Measurements from ENCODE around the gene SNRPD2. TPM values are rescaled to one million over a fixed set of nuclear protein-coding genes. Genes with fewer than 3 reads are reported as not detected.

Gene SNRPD2
- 10 to 100 TPM; 79.7 to 92.5 (median 88.2) TPM for total RNA-seq
- long read RNA-seq, transcript SNRPD2-201 (3 exons, 901 nt) = major isoform, 30 of 31 reads
- long read RNA-seq, partial matches to known transcripts = 0 of 31 reads
- long read RNA-seq, other reads (novel, unspliced or antisense) = 1 of 31 reads

DNA sequence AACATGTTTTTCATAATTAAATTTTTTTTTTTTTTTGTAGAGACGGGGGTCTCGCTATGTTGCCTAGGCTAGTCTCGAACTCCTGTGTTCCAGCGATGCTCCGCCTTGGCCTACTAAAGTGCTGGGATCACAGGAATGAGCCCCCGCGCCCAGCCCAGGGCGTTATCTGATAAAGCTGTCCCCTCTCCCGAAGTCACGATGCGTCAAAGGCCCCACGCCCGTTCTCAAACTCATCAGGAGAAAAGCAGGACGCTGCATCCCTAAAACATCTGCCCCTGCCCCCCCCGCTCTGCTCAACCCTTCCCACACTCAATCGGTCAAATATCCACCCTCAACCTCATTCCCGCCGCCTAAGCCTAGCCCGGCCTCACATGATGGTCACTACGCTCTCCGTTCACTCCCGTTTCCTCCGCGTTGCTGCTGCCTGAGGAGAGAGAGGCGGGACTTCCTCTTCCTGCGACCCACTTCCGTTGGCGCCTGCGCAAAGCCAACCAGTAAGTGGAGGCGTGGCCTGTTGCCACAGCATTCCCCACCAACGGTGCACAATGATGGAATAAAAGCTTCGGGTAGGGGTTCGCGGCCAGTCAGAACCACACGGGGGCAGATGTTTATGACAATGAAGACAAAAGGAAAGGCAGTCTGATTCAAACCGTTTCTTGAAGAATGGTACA is at the start of gene SNRPD2:
Gene SNRPD2, minus strand, starts transcription at position 438 of the 671 bp plus-strand sequence. Its CDS starts 65 bp downstream, at position 373.
- Histone ChIP-seq H3K4me1 (peaks cover 0 to 13% (median 6%) of the 10 kb centered on the region in 4 donors), H3K27me3 (no peaks in the 10 kb centered on the region), H3K9me3 (no peaks in the 10 kb centered on the region), H3K27ac (peak within 1 kb of the TSS; percentile 64 to 93 (median 82)), H3K4me3 (peak within 1 kb of the TSS; percentile 70 to 95 (median 85)), H3K36me3 (peaks cover 0 to 17% (median 9%) of the 10 kb centered on the region in 4 donors)
- peak; percentile 84 for TF ChIP-seq POLR2A (IDR thresholded peaks at IDR 0.05)
- TF ChIP-seq CTCF (IDR thresholded peaks at IDR 0.05) = no peak
- DNase-seq = peak; percentile 93 to 96 (median 94)
- intact Hi-C loops (cut with DNase I) = no loop called here
- under 1% methylated on average over 25 of the region's 36 CpGs for WGBS (ENCODE audit: insufficient coverage, low coverage, low lambda C conversion rate, missing lambda C conversion rate)
- ATAC-seq = peak; percentile 77 to 78 (median 78)

- intact Hi-C loops (cut with DNase I) = no loop called here
- no peak for TF ChIP-seq POLR2A (IDR thresholded peaks at IDR 0.05)
- no peak for TF ChIP-seq CTCF (IDR thresholded peaks at IDR 0.05)
These were observed 48.0 kb upstream of the SNRPD2 start for GRCh38 chr19:45739498-45740439.

GRCh38 chr19:45733160-45733810 is 41.5 kb upstream of the SNRPD2 start, which contains the start of gene MEIOSIN:
TSS of gene MEIOSIN (plus strand) at chr19:45733439. CDS start at chr19:45735377, 1,938 bp downstream.
- TF ChIP-seq POLR2A (IDR thresholded peaks at IDR 0.05) (no peak), CTCF (IDR thresholded peaks at IDR 0.05) (no peak)
- Histone ChIP-seq H3K9me3 (no peaks in the 10 kb centered on the region), H3K27ac (no peak within 1 kb of the TSS), H3K27me3 (no peaks in the 10 kb centered on the region), H3K36me3 (no peaks in the 10 kb centered on the region), H3K4me3 (no peak within 1 kb of the TSS), H3K4me1 (peaks cover 0 to 12% (median 5%) of the 10 kb centered on the region in 4 donors)
- DNase-seq (no peak), ATAC-seq (no peak)
- intact Hi-C loops (cut with DNase I) = no loop called here
- WGBS (ENCODE audit: insufficient coverage, low coverage, low lambda C conversion rate, missing lambda C conversion rate) = 94% methylated on average over 22 of the region's 59 CpGs

More at GRCh38 chr19:45739498-45740439, 48.0 kb upstream of the SNRPD2 start:
- H3K36me3 ChIP-seq = no peaks in the 10 kb centered on the region
- 71% methylated on average over 10 of the region's 10 CpGs for WGBS (ENCODE audit: insufficient coverage, low coverage, low lambda C conversion rate, missing lambda C conversion rate)
- H3K4me1 ChIP-seq = no peaks in the 10 kb centered on the region
- no peak overlapping the region for H3K4me3 ChIP-seq
- DNase-seq (no peak), ATAC-seq (no peak)
- no peaks in the 10 kb centered on the region for H3K9me3 ChIP-seq
- H3K27ac ChIP-seq = no peak overlapping the region
- no peaks in the 10 kb centered on the region for H3K27me3 ChIP-seq
